A549 (cell line): Measurements from ENCODE around the gene MAPRE2. TPM values are rescaled to one million over a fixed set of nuclear protein-coding genes. Genes with fewer than 3 reads are reported as not detected.

Experiments used
- ATAC-seq, 2 experiments: fragments of 200-7000 bp in 1 of 2; fragments of >200 bp in 1 of 2; cut with Nextera tagmentation in 1 of 2; cut with Tn5 transposase in 1 of 2; 3 replicates each; pipeline versions ENCODE4 v1.8.0 to v1.9.1; 2018 to 2020; ENCODE audit warnings: mild to moderate bottlenecking in 1 of 2, moderate library complexity in 1 of 2
- CTCF ChIA-PET: fragments of 300-600 bp; sonication (Branson Sonifier 250); formaldehyde crosslinking; extraction: SDS; loops from one replicate; lab custom pipeline; 2021; ENCODE audit warnings: antibody characterized with exemption, inconsistent platforms; lab: Yijun Ruan, JAX
- POLR2A ChIA-PET: fragments of 350-600 bp; formaldehyde crosslinking; extraction: SDS; loops from one replicate; lab custom pipeline; 2021; ENCODE audit warnings: antibody characterized with exemption, inconsistent platforms; lab: Yijun Ruan, JAX
- DNase-seq, 2 experiments: peaks; one replicate each; pipeline versions ENCODE4 v3.0.0 to v3.0.0-alpha.2; 2011 to 2016; ENCODE audit warnings: low read depth in 1 of 2, low spot score in 1 of 2
- FAIRE-seq: peaks from 2 replicates; lab custom pipeline; 2011; peaks lifted over from hg19 to GRCh38; lab: Jason Lieb, UNC
- H3K27ac ChIP-seq, 2 experiments: fragments of >200 bp; sonication (Bioruptor Twin); formaldehyde crosslinking; 3 replicates each; pipeline ENCODE4 v1.5.1; 2016 to 2017
- H3K4me1 ChIP-seq: fragments of >200 bp; sonication (Bioruptor Twin); formaldehyde crosslinking; 3 replicates; pipeline ENCODE4 v1.6.1; 2016
- H3K4me2 ChIP-seq: fragments of >200 bp; sonication (Bioruptor Twin); formaldehyde crosslinking; 3 replicates; pipeline ENCODE4 v1.6.1; 2016
- H3K4me3 ChIP-seq: fragments of >200 bp; sonication (Bioruptor Twin); formaldehyde crosslinking; 3 replicates; pipeline ENCODE4 v1.5.1; 2016
- H3K9me3 ChIP-seq: fragments of >200 bp; sonication (Bioruptor Twin); formaldehyde crosslinking; 3 replicates; pipeline ENCODE4 v1.6.1; 2016
- ATOH8 ChIP-seq: fragments of 250-450 bp; sonication (Bioruptor Pico); IDR thresholded peaks from 2 replicates; pipeline ENCODE4 v1.5.0; 2020; ENCODE audit warnings: low read depth, mild to moderate bottlenecking, moderate library complexity
- BCL3 ChIP-seq: fragments of >200 bp; sonication (Bioruptor Twin); formaldehyde crosslinking; IDR thresholded peaks from 3 replicates; pipeline ENCODE4 v1.6.1; 2016
- BHLHE40 ChIP-seq: IDR thresholded peaks from 2 replicates; pipeline ENCODE4 v1.6.1; 2012; ENCODE audit warnings: low read depth, low read length, inconsistent platforms
- CBX8 ChIP-seq: fragments of 200-600 bp; sonication (generic); IDR thresholded peaks from 2 replicates; pipeline ENCODE4 v1.6.1; 2016
- CEBPB ChIP-seq, 2 experiments: fragments of >200 bp in 1 of 2; sonication (Bioruptor Twin) in 1 of 2; formaldehyde crosslinking in 1 of 2; IDR thresholded peaks; 2 replicates each; pipeline ENCODE4 v1.6.1; 2012 to 2016
- EP300 ChIP-seq, 2 experiments: fragments of >200 bp; sonication (Bioruptor Twin); formaldehyde crosslinking; IDR thresholded peaks; 2 replicates in 1 of 2; 3 replicates in 1 of 2; pipeline ENCODE4 v1.6.1; 2016 to 2017
- FOSL2 ChIP-seq, 2 experiments: fragments of 450-650 bp in 1 of 2; fragments of >200 bp in 1 of 2; sonication (Bioruptor Twin) in 1 of 2; formaldehyde crosslinking; IDR thresholded peaks; 2 replicates each; pipeline versions ENCODE4 v1.5.0 to v1.6.1; 2016 to 2020; ENCODE audit warnings: mild to moderate bottlenecking in 1 of 2, moderate library complexity in 1 of 2
- FOXS1 ChIP-seq: fragments of 250-450 bp; sonication (Bioruptor Pico); IDR thresholded peaks from 2 replicates; pipeline ENCODE4 v1.5.0; 2020; ENCODE audit warnings: mild to moderate bottlenecking, moderate library complexity
- HDAC2 ChIP-seq: fragments of 200-600 bp; sonication (generic); IDR thresholded peaks from 2 replicates; pipeline ENCODE4 v1.6.1; 2016
- HEYL ChIP-seq: fragments of 250-450 bp; sonication (Bioruptor Pico); IDR thresholded peaks from 2 replicates; pipeline ENCODE4 v1.8.0; 2021; ENCODE audit warnings: mild to moderate bottlenecking, moderate library complexity
- HOXA7 ChIP-seq: fragments of 250-450 bp; sonication (Bioruptor Pico); IDR thresholded peaks from 2 replicates; pipeline ENCODE4 v1.5.0; 2020; ENCODE audit warnings: mild to moderate bottlenecking, moderate library complexity
- HOXB13 ChIP-seq: fragments of 250-450 bp; sonication (Bioruptor Pico); IDR thresholded peaks from 2 replicates; pipeline ENCODE4 v1.5.0; 2020; ENCODE audit warnings: low read depth, mild to moderate bottlenecking, moderate library complexity
- HOXB5 ChIP-seq: fragments of 250-450 bp; sonication (Bioruptor Pico); IDR thresholded peaks from 2 replicates; pipeline ENCODE4 v1.5.0; 2020; ENCODE audit warnings: mild to moderate bottlenecking, moderate library complexity
- JUNB ChIP-seq: fragments of >200 bp; sonication (Bioruptor Twin); formaldehyde crosslinking; IDR thresholded peaks from 2 replicates; pipeline ENCODE4 v1.6.1; 2016
- NFE2L2 ChIP-seq: fragments of 150-350 bp; conservative IDR thresholded peaks from 2 replicates; pipeline ENCODE4 v1.6.1; 2014; ENCODE audit warnings: low read length
- NPAS2 ChIP-seq: fragments of 250-450 bp; sonication (Bioruptor Pico); IDR thresholded peaks from 2 replicates; pipeline ENCODE4 v1.8.0; 2022; ENCODE audit warnings: mild to moderate bottlenecking, moderate library complexity, borderline replicate concordance
- PHF8 ChIP-seq: fragments of 200-600 bp; sonication (generic); IDR thresholded peaks from 2 replicates; pipeline ENCODE4 v1.6.1; 2016; ENCODE audit warnings: low read depth, mild to moderate bottlenecking, antibody characterized with exemption, moderate library complexity, borderline replicate concordance
- POLR2AphosphoS2 ChIP-seq: conservative IDR thresholded peaks from 2 replicates; pipeline ENCODE4 v1.6.1; 2012; ENCODE audit warnings: low read length, improper control_type of control experiment, inconsistent platforms
- RCOR1 ChIP-seq: fragments of 150-350 bp; IDR thresholded peaks from 2 replicates; pipeline ENCODE4 v1.6.1; 2014; ENCODE audit warnings: antibody characterized with exemption, low read length, low read depth
- RNF2 ChIP-seq: fragments of 200-600 bp; sonication (generic); IDR thresholded peaks from 2 replicates; pipeline ENCODE4 v1.6.1; 2016; ENCODE audit warnings: low read depth, mild to moderate bottlenecking, antibody characterized with exemption, moderate library complexity, borderline replicate concordance
- SREBF2 ChIP-seq: fragments of 450-650 bp; IDR thresholded peaks from 2 replicates; pipeline ENCODE4 v1.6.1; 2014; ENCODE audit warnings: mild to moderate bottlenecking, moderate library complexity
- TP53 ChIP-seq: fragments of 250-450 bp; sonication (Bioruptor Pico); IDR thresholded peaks from 2 replicates; pipeline ENCODE4 v1.5.0; 2021; ENCODE audit warnings: mild to moderate bottlenecking, moderate library complexity
- ZFP36 ChIP-seq: fragments of 450-650 bp; IDR thresholded peaks from 2 replicates; pipeline ENCODE4 v1.6.1; 2014; ENCODE audit warnings: borderline replicate concordance; ENCODE audit not compliant: partially characterized antibody
- WGBS: methylation state at CpG from one replicate; pipeline ENCODE4 v1.1.6; 2017; ENCODE audit errors: missing lambda C conversion rate; 5-methylcytosine and 5-hydroxymethylcytosine counted together
- polyA plus RNA-seq, 4 experiments: library from polyadenylated mRNA; depleted of rRNA in 3 of 4; stranded (reverse); fragments of >200 nt; fragmentation: RNase III in 1 of 4; extraction: RNeasy Plus Mini Kit Qiagen cat#74134 plus additional on column Dnase treatment in 1 of 4; gene quantifications; 2 replicates in 3 of 4; 3 replicates in 1 of 4; pipeline ENCODE4 v1.2.3, GENCODE V29; 2011 to 2017
- TF ChIP-seq, protein P1 (sequence below): IDR thresholded peaks from 2 replicates; pipeline ENCODE4 v1.6.1; 2012
- TF ChIP-seq, protein P2 (sequence below): fragments of >200 bp; sonication (Bioruptor Twin); formaldehyde crosslinking; IDR thresholded peaks from 3 replicates; pipeline ENCODE4 v1.5.1; 2016
- TF ChIP-seq, protein P3 (sequence below): fragments of 200-600 bp; sonication (generic); IDR thresholded peaks from 2 replicates; pipeline ENCODE4 v1.6.1; 2016; ENCODE audit warnings: antibody characterized with exemption, mild to moderate bottlenecking, moderate library complexity
- TF ChIP-seq, protein P4 (sequence below): fragments of 250-450 bp; sonication (Bioruptor Pico); IDR thresholded peaks from 2 replicates; pipeline ENCODE4 v1.5.0; 2021; ENCODE audit warnings: mild to moderate bottlenecking, moderate library complexity, borderline replicate concordance

The MAPRE2 gene
- polyA plus RNA-seq, 2 of the 4 experiments (the other 2 are of a cell fraction): 11.4 to 59.1 TPM

- no peak overlapping the region for H3K4me3 ChIP-seq
- CTCF ChIA-PET: no interaction called here
- TF ChIP-seq NFE2L2 (no peak), JUNB (no peak), CEBPB (IDR thresholded peaks at IDR 0.05) (no peak), RCOR1 (no peak), BCL3 (no peak), ATOH8 (CRISPR knock-in tag) (no peak), CBX8 (no peak), HOXA7 (CRISPR knock-in tag) (no peak), RNF2 (no peak), HDAC2 (no peak), FOXS1 (CRISPR knock-in tag) (no peak), SREBF2 (no peak), HOXB5 (CRISPR knock-in tag) (no peak), TP53 (CRISPR knock-in tag) (no peak), BHLHE40 (no peak)
- TF ChIP-seq, protein P1, sequence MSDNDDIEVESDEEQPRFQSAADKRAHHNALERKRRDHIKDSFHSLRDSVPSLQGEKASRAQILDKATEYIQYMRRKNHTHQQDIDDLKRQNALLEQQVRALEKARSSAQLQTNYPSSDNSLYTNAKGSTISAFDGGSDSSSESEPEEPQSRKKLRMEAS: no peak
- TF ChIP-seq, protein P2, sequence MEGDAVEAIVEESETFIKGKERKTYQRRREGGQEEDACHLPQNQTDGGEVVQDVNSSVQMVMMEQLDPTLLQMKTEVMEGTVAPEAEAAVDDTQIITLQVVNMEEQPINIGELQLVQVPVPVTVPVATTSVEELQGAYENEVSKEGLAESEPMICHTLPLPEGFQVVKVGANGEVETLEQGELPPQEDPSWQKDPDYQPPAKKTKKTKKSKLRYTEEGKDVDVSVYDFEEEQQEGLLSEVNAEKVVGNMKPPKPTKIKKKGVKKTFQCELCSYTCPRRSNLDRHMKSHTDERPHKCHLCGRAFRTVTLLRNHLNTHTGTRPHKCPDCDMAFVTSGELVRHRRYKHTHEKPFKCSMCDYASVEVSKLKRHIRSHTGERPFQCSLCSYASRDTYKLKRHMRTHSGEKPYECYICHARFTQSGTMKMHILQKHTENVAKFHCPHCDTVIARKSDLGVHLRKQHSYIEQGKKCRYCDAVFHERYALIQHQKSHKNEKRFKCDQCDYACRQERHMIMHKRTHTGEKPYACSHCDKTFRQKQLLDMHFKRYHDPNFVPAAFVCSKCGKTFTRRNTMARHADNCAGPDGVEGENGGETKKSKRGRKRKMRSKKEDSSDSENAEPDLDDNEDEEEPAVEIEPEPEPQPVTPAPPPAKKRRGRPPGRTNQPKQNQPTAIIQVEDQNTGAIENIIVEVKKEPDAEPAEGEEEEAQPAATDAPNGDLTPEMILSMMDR: no peak
- TF ChIP-seq, protein P3, sequence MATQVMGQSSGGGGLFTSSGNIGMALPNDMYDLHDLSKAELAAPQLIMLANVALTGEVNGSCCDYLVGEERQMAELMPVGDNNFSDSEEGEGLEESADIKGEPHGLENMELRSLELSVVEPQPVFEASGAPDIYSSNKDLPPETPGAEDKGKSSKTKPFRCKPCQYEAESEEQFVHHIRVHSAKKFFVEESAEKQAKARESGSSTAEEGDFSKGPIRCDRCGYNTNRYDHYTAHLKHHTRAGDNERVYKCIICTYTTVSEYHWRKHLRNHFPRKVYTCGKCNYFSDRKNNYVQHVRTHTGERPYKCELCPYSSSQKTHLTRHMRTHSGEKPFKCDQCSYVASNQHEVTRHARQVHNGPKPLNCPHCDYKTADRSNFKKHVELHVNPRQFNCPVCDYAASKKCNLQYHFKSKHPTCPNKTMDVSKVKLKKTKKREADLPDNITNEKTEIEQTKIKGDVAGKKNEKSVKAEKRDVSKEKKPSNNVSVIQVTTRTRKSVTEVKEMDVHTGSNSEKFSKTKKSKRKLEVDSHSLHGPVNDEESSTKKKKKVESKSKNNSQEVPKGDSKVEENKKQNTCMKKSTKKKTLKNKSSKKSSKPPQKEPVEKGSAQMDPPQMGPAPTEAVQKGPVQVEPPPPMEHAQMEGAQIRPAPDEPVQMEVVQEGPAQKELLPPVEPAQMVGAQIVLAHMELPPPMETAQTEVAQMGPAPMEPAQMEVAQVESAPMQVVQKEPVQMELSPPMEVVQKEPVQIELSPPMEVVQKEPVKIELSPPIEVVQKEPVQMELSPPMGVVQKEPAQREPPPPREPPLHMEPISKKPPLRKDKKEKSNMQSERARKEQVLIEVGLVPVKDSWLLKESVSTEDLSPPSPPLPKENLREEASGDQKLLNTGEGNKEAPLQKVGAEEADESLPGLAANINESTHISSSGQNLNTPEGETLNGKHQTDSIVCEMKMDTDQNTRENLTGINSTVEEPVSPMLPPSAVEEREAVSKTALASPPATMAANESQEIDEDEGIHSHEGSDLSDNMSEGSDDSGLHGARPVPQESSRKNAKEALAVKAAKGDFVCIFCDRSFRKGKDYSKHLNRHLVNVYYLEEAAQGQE: no peak
- WGBS: 72% methylated on average over 2 of the region's 2 CpGs
- ATAC-seq: no peak
- H3K27ac ChIP-seq: no peak overlapping the region
- POLR2A ChIA-PET: no interaction called here
- no peaks in the 10 kb centered on the region for H3K9me3 ChIP-seq
- H3K4me2 ChIP-seq: no peak overlapping the region
- DNase-seq: no peak
- H3K4me1 ChIP-seq: no peaks in the 10 kb centered on the region
- no peak for FAIRE-seq
Measured at GRCh38 chr18:35002120-35002519, 39.1 kb upstream of the MAPRE2 start.

DNA sequence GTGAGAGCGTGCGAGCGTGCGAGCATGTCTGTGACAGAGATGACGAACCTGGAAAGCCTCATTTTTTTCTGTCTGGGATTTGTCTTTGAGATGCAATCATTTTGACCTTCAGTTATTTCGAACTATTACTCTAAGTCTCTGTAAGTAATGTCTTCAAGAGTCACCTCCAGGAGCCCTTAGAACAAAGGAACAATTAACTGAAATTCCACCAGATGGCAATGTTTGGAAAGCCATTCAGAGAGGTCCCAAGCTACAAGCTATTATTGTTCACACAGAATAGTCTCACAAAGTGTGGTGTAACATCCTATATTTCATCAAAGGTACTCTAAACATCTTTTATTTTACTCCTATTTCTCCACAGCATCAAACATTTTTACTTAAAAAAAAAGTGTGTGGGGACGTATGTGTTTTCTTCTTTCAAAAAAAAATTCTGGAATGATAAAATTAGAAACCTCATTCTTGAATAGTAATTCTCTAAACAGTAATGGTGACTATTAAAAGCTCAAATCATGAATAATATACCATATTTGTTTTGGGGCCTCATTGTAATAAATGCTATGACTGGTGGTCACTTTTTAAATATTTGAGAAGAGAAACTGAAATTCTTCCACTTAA is 35.1 kb upstream of the MAPRE2 start:
- no peaks in the 10 kb centered on the region for H3K4me1 ChIP-seq
- H3K4me2 ChIP-seq: no peak overlapping the region
- DNase-seq: peak; percentile 42 to 61
- 50% methylated on average over 7 of the region's 7 CpGs for WGBS
- peak; percentile 81 to 91; a peak in 5 of 6 replicates for ATAC-seq
- no peaks in the 10 kb centered on the region for H3K9me3 ChIP-seq
- ChIA-PET CTCF (interaction anchor here (0.8 to 1.5 kb wide), 9 partner anchors 9 to 161 kb away, joined by 3 to 10 read pairs (median 4); no protein-coding TSS in a partner anchor), POLR2A (no interaction called here)
- no peak overlapping the region for H3K4me3 ChIP-seq
- no peak overlapping the region for H3K27ac ChIP-seq
- no peak for FAIRE-seq
- TF ChIP-seq EP300 (IDR thresholded peaks at IDR 0.05): no peak
- no peak for TF ChIP-seq HOXB13
- TF ChIP-seq, protein P4, sequence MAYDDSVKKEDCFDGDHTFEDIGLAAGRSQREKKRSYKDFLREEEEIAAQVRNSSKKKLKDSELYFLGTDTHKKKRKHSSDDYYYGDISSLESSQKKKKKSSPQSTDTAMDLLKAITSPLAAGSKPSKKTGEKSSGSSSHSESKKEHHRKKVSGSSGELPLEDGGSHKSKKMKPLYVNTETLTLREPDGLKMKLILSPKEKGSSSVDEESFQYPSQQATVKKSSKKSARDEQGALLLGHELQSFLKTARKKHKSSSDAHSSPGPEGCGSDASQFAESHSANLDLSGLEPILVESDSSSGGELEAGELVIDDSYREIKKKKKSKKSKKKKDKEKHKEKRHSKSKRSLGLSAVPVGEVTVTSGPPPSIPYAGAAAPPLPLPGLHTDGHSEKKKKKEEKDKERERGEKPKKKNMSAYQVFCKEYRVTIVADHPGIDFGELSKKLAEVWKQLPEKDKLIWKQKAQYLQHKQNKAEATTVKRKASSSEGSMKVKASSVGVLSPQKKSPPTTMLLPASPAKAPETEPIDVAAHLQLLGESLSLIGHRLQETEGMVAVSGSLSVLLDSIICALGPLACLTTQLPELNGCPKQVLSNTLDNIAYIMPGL: no peak
- TF ChIP-seq ZFP36: no peak
- TF ChIP-seq FOSL2 (IDR thresholded peaks at IDR 0.05): no peak
- TF ChIP-seq FOSL2 (CRISPR knock-in tag; IDR thresholded peaks at IDR 0.05): no peak
- no peak for TF ChIP-seq POLR2AphosphoS2
- no peak for TF ChIP-seq NPAS2 (CRISPR knock-in tag)
- no peak for TF ChIP-seq PHF8
- TF ChIP-seq HEYL: no peak
